ENCODE measurements around the gene DEPDC5. TPM values are rescaled to one million over a fixed set of nuclear protein-coding genes. Genes with fewer than 3 reads are reported as not detected.

Gene DEPDC5
- total RNA-seq, 1 experiment from 2014 or later: 40.2 TPM

DNA sequence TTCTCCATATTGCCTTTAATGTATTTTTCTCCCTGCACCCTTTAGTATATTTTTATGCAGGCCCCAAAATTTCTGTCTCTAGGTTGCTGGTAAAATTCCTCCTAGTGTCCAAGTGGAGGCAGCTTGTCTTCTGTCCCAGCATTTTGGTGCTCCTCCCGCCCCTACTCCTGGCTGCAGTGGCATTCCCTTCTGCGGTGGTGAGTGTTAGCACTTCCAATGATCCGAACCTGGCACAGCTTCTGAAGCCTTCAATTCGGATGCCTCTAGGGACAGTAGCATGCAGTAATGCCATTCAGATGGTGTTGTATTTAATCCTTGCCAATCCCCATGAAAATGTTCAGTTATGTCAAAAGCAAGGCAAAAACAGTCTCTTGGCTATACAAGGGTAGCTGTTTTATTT lies 196.4 kb downstream of the DEPDC5 start:
- H3K9me2 ChIP-seq (replicated peaks; ENCODE audit: insufficient read depth, low read length): no peaks in the 10 kb centered on the region
- no peak overlapping the region for H3K4me3 ChIP-seq (ENCODE audit: low read length)
- H3K36me3 ChIP-seq (ENCODE audit: insufficient read depth, low read length): peaks cover 59% of the 10 kb centered on the region
- no peaks in the 10 kb centered on the region for H3K9me3 ChIP-seq (ENCODE audit: low read length)
- H3K4me2 ChIP-seq (ENCODE audit: low read depth, low read length, poor library complexity, severe bottlenecking): no peak overlapping the region
- H4K20me1 ChIP-seq (ENCODE audit: insufficient read depth, low read depth, low read length): peaks cover 47% of the 10 kb centered on the region
- H3K79me2 ChIP-seq (ENCODE audit: low read length): peaks cover 94% of the 10 kb centered on the region
- H2AFZ ChIP-seq (ENCODE audit: low read length): no peak overlapping the region
- H3K4me1 ChIP-seq (ENCODE audit: low read length): peaks cover 18% of the 10 kb centered on the region
- H3K27me3 ChIP-seq (ENCODE audit: low read length): no peaks in the 10 kb centered on the region
- no peak for DNase-seq
- no peak overlapping the region for H3K27ac ChIP-seq (ENCODE audit: low read length)
- no peak overlapping the region for H3K9ac ChIP-seq (ENCODE audit: low read length)

DNA sequence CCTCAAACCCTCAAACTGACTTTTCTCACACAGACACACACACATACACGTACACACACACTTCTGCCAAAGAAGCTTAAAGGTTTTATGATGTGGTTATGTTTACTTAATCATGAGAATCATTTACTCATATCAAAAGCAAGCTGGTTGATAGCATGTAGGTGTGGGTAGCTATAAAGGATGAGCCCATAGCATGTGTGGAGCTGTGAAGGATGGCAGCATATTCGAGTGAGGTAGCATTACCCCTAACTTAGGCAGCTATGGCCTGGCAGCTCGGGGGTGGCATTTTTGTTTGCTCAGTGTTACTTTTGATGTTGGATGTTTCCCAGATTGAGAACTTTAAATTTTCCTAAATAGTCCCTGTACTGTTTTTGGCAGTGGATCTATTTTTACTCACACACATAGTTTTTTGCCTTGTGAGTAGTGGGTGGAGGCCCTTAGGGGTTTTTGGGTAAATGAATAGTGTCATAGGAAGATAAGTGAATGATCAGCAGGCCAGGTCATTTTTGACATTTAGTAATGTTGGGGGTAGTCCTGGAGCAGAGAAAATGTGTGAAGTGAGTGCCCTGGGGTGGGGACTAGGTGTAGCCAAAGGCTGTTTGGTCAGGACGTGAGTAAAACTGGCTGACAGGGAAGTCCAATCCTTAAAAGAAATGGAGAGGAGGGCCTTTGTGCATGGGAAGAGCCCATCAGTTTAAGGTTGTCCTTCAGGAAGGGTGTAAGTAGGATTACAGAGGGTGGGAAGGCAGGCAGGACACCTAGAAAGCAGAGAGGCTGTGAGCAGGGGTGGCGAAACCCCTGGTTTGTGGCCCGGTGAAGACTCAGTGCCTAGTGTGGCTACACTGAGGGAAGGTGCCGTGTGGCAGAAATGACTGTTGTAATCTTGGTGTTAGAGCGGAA lies 197.6 kb downstream of the DEPDC5 start:
- Histone ChIP-seq H3K79me2 (ENCODE audit: low read length) (peaks cover 83% of the 10 kb centered on the region), H2AFZ (ENCODE audit: low read length) (no peak overlapping the region), H3K36me3 (ENCODE audit: insufficient read depth, low read length) (peaks cover 68% of the 10 kb centered on the region), H3K9me2 (replicated peaks; ENCODE audit: insufficient read depth, low read length) (no peaks in the 10 kb centered on the region), H3K9ac (ENCODE audit: low read length) (no peak overlapping the region), H3K27me3 (ENCODE audit: low read length) (no peaks in the 10 kb centered on the region), H3K27ac (ENCODE audit: low read length) (no peak overlapping the region), H3K4me1 (ENCODE audit: low read length) (peaks cover 7% of the 10 kb centered on the region), H3K4me2 (ENCODE audit: low read depth, low read length, poor library complexity, severe bottlenecking) (no peak overlapping the region), H4K20me1 (ENCODE audit: insufficient read depth, low read depth, low read length) (peaks cover 57% of the 10 kb centered on the region), H3K9me3 (ENCODE audit: low read length) (no peaks in the 10 kb centered on the region), H3K4me3 (ENCODE audit: low read length) (no peak overlapping the region)
- DNase-seq: no peak

DNA sequence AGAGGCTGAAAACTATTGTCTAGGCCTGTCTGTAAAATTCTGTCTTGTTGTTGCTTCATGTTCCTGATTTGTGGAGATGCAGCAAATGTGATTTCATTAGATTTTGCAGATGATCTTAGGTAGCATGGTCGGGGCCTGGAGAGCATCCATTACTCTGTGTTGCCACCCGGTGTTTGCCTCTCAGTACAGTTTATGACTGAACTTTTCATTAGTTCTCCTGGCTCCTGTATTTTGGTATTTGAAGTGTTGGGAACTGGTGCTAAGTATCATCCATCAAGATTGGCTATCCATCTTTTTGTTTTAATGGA lies 198.2 kb downstream of the DEPDC5 start:
- H3K4me1 ChIP-seq (ENCODE audit: low read length): peaks cover 1% of the 10 kb centered on the region; the same call in 1 of the 2 replicates
- H4K20me1 ChIP-seq (ENCODE audit: insufficient read depth, low read depth, low read length): peaks cover 63% of the 10 kb centered on the region
- H3K79me2 ChIP-seq (ENCODE audit: low read length): peaks cover 77% of the 10 kb centered on the region
- peaks cover 74% of the 10 kb centered on the region for H3K36me3 ChIP-seq (ENCODE audit: insufficient read depth, low read length)
- no peak overlapping the region for H3K4me2 ChIP-seq (ENCODE audit: low read depth, low read length, poor library complexity, severe bottlenecking)
- H3K27ac ChIP-seq (ENCODE audit: low read length): no peak overlapping the region
- DNase-seq: no peak
- no peaks in the 10 kb centered on the region for H3K27me3 ChIP-seq (ENCODE audit: low read length)
- H3K9me2 ChIP-seq (replicated peaks; ENCODE audit: insufficient read depth, low read length): no peaks in the 10 kb centered on the region
- H3K9ac ChIP-seq (ENCODE audit: low read length): no peak overlapping the region
- no peak overlapping the region for H2AFZ ChIP-seq (ENCODE audit: low read length)
- no peak overlapping the region for H3K4me3 ChIP-seq (ENCODE audit: low read length)
- no peaks in the 10 kb centered on the region for H3K9me3 ChIP-seq (ENCODE audit: low read length)

DNA sequence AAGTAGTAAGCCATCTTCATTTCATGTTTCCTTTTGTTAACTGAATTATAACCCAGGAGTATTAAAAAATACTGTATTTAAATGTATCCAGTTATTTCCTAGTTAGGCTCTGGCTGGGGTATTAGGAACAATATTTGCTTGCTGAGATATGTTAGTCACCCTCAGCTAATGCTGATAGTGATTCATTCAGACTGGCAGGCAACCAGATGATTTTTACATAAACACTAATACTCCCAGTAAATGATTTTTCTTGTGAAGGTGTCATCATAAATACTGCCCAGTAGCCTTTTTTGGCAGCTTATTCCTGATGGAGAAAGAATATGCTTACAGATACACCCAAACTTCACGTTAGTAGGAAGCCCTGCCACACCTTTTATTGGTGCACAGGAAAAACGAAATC lies 198.7 kb downstream of the DEPDC5 start:
- Histone ChIP-seq H2AFZ (ENCODE audit: low read length) (no peak overlapping the region), H3K4me1 (ENCODE audit: low read length) (no peaks in the 10 kb centered on the region; the same call in 1 of the 2 replicates), H3K36me3 (ENCODE audit: insufficient read depth, low read length) (peaks cover 77% of the 10 kb centered on the region), H3K9me3 (ENCODE audit: low read length) (no peaks in the 10 kb centered on the region), H3K27me3 (ENCODE audit: low read length) (no peaks in the 10 kb centered on the region), H3K4me3 (ENCODE audit: low read length) (no peak overlapping the region), H4K20me1 (ENCODE audit: insufficient read depth, low read depth, low read length) (peaks cover 64% of the 10 kb centered on the region), H3K9me2 (replicated peaks; ENCODE audit: insufficient read depth, low read length) (no peaks in the 10 kb centered on the region), H3K9ac (ENCODE audit: low read length) (no peak overlapping the region), H3K4me2 (ENCODE audit: low read depth, low read length, poor library complexity, severe bottlenecking) (no peak overlapping the region), H3K27ac (ENCODE audit: low read length) (no peak overlapping the region), H3K79me2 (ENCODE audit: low read length) (peaks cover 73% of the 10 kb centered on the region)
- DNase-seq: no peak

GRCh38 chr22:31953261-31953660 lies 199.4 kb downstream of the DEPDC5 start:
- no peaks in the 10 kb centered on the region for H3K9me3 ChIP-seq (ENCODE audit: low read length)
- H2AFZ ChIP-seq (ENCODE audit: low read length): no peak overlapping the region
- no peak overlapping the region for H3K27ac ChIP-seq (ENCODE audit: low read length)
- H3K4me2 ChIP-seq (ENCODE audit: low read depth, low read length, poor library complexity, severe bottlenecking): no peak overlapping the region
- no peak overlapping the region for H3K9ac ChIP-seq (ENCODE audit: low read length)
- no peaks in the 10 kb centered on the region; the same call in 1 of the 2 replicates for H3K4me1 ChIP-seq (ENCODE audit: low read length)
- H3K79me2 ChIP-seq (ENCODE audit: low read length): peaks cover 65% of the 10 kb centered on the region
- H3K36me3 ChIP-seq (ENCODE audit: insufficient read depth, low read length): peaks cover 80% of the 10 kb centered on the region
- no peak overlapping the region for H3K4me3 ChIP-seq (ENCODE audit: low read length)
- peaks cover 69% of the 10 kb centered on the region for H4K20me1 ChIP-seq (ENCODE audit: insufficient read depth, low read depth, low read length)
- H3K27me3 ChIP-seq (ENCODE audit: low read length): no peaks in the 10 kb centered on the region
- no peak for DNase-seq
- H3K9me2 ChIP-seq (replicated peaks; ENCODE audit: insufficient read depth, low read length): no peaks in the 10 kb centered on the region

GRCh38 chr22:31954535-31955523 lies 201.0 kb downstream of the DEPDC5 start:
- peaks cover 71% of the 10 kb centered on the region for H3K36me3 ChIP-seq (ENCODE audit: insufficient read depth, low read length)
- H4K20me1 ChIP-seq (ENCODE audit: insufficient read depth, low read depth, low read length): peaks cover 69% of the 10 kb centered on the region
- H3K9me3 ChIP-seq (ENCODE audit: low read length): no peaks in the 10 kb centered on the region
- no peaks in the 10 kb centered on the region; the same call in 1 of the 2 replicates for H3K4me1 ChIP-seq (ENCODE audit: low read length)
- no peak overlapping the region for H3K27ac ChIP-seq (ENCODE audit: low read length)
- DNase-seq: no peak
- H2AFZ ChIP-seq (ENCODE audit: low read length): no peak overlapping the region
- no peaks in the 10 kb centered on the region for H3K27me3 ChIP-seq (ENCODE audit: low read length)
- H3K9me2 ChIP-seq (replicated peaks; ENCODE audit: insufficient read depth, low read length): no peaks in the 10 kb centered on the region
- H3K4me3 ChIP-seq (ENCODE audit: low read length): no peak overlapping the region
- peaks cover 52% of the 10 kb centered on the region for H3K79me2 ChIP-seq (ENCODE audit: low read length)
- H3K4me2 ChIP-seq (ENCODE audit: low read depth, low read length, poor library complexity, severe bottlenecking): no peak overlapping the region
- no peak overlapping the region for H3K9ac ChIP-seq (ENCODE audit: low read length)

DNA sequence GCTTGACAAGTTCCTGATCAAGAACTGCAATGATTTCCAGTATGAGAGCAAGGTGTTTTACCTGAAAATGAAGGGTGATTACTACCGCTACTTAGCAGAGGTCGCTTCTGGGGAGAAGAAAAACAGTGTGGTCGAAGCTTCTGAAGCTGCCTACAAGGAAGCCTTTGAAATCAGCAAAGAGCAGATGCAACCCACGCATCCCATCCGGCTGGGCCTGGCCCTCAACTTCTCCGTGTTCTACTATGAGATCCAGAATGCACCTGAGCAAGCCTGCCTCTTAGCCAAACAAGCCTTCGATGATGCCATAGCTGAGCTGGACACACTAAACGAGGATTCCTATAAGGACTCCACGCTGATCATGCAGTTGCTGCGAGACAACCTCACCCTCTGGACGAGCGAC lies 202.5 kb downstream of the DEPDC5 start:
- Histone ChIP-seq H3K79me2 (ENCODE audit: low read length) (peaks cover 39% of the 10 kb centered on the region), H3K27me3 (ENCODE audit: low read length) (no peaks in the 10 kb centered on the region), H3K27ac (ENCODE audit: low read length) (no peak overlapping the region), H3K4me3 (ENCODE audit: low read length) (no peak overlapping the region), H3K9ac (ENCODE audit: low read length) (no peak overlapping the region), H3K9me3 (ENCODE audit: low read length) (no peaks in the 10 kb centered on the region), H2AFZ (ENCODE audit: low read length) (no peak overlapping the region), H3K9me2 (replicated peaks; ENCODE audit: insufficient read depth, low read length) (no peaks in the 10 kb centered on the region), H3K4me2 (ENCODE audit: low read depth, low read length, poor library complexity, severe bottlenecking) (no peak overlapping the region), H3K4me1 (ENCODE audit: low read length) (no peaks in the 10 kb centered on the region; the same call in 1 of the 2 replicates), H4K20me1 (ENCODE audit: insufficient read depth, low read depth, low read length) (peaks cover 59% of the 10 kb centered on the region), H3K36me3 (ENCODE audit: insufficient read depth, low read length) (peaks cover 60% of the 10 kb centered on the region)
- no peak for DNase-seq
